IMR-90 (cell line): ENCODE results near the gene BCAS3. TPM values are rescaled to one million over a fixed set of nuclear protein-coding genes. Genes with fewer than 3 reads are reported as not detected.

Source experiments
- ATAC-seq: fragments of 200-7000 bp; cut with Tn5 transposase; 2 replicates; pipeline ENCODE4 v1.9.1; 2020; ENCODE audit warnings: low read depth, mild to moderate bottlenecking, moderate library complexity
- BruUV-seq: library from RNA; stranded (reverse); fragments of 400-500 nt; replicated peaks from 2 replicates; lab custom pipeline; 2021; lab: Mats Ljungman, UMichigan
- CTCF ChIA-PET: fragments of 300-600 bp; formaldehyde crosslinking; extraction: SDS; loops from one replicate; lab custom pipeline; 2021; ENCODE audit warnings: antibody characterized with exemption; lab: Yijun Ruan, JAX
- POLR2A ChIA-PET: fragments of 300-600 bp; sonication (Branson Sonifier 250); formaldehyde crosslinking; loops from one replicate; lab custom pipeline; 2022; ENCODE audit warnings: antibody characterized with exemption; ENCODE audit not compliant: unreplicated experiment; lab: Charles Lee
- DNase-seq: peaks from one replicate; pipeline ENCODE4 v3.0.0; 2013
- H2AFZ ChIP-seq: replicated peaks from 2 replicates; pipeline ENCODE3; 2013; ENCODE audit warnings: low read length, mild to moderate bottlenecking; ENCODE audit not compliant: poor library complexity
- H2AK5ac ChIP-seq: 2 replicates; pipeline ENCODE4 v1.6.1; 2013; ENCODE audit warnings: low read depth, low read length, inconsistent platforms
- H2AK9ac ChIP-seq: replicated peaks from 2 replicates; pipeline ENCODE3; 2013; ENCODE audit warnings: mild to moderate bottlenecking, low read depth, low read length, moderate library complexity; ENCODE audit not compliant: poor library complexity
- H2BK120ac ChIP-seq: 2 replicates; pipeline ENCODE4 v1.6.1; 2013; ENCODE audit warnings: low read depth, low read length, inconsistent platforms
- H2BK15ac ChIP-seq: 3 replicates; pipeline ENCODE4 v1.6.1; 2013; ENCODE audit warnings: low read depth, low read length, inconsistent platforms
- H2BK20ac ChIP-seq: 2 replicates; pipeline ENCODE4 v1.6.1; 2013; ENCODE audit warnings: low read depth, mild to moderate bottlenecking, inconsistent platforms, low read length, moderate library complexity
- H2BK5ac ChIP-seq: 2 replicates; pipeline ENCODE4 v1.6.1; 2013; ENCODE audit warnings: mild to moderate bottlenecking, low read depth, low read length, inconsistent platforms; ENCODE audit not compliant: poor library complexity, severe bottlenecking
- H3K14ac ChIP-seq: replicated peaks from 2 replicates; pipeline ENCODE4 v1.6.1; 2013; ENCODE audit warnings: low read depth, low read length, inconsistent platforms
- H3K18ac ChIP-seq: 2 replicates; pipeline ENCODE4 v1.6.1; 2013; ENCODE audit warnings: low read depth, low read length, control low read depth
- H3K23ac ChIP-seq: 2 replicates; pipeline ENCODE4 v1.6.1; 2013; ENCODE audit warnings: low read depth, low read length, inconsistent platforms
- H3K27ac ChIP-seq: 2 replicates; pipeline ENCODE4 v1.5.1; 2013; ENCODE audit warnings: mild to moderate bottlenecking, control low read depth, low read length; ENCODE audit not compliant: insufficient read depth
- H3K27me3 ChIP-seq: 2 replicates; pipeline ENCODE4 v1.6.1; 2013; ENCODE audit warnings: low read length; ENCODE audit not compliant: control insufficient read depth, insufficient read depth
- H3K36me3 ChIP-seq: 2 replicates; pipeline ENCODE4 v1.6.1; 2013; ENCODE audit warnings: low read length, mixed read lengths; ENCODE audit not compliant: control insufficient read depth, insufficient read depth
- H3K4ac ChIP-seq: 2 replicates; pipeline ENCODE4 v1.6.1; 2013; ENCODE audit warnings: low read depth, low read length, inconsistent platforms
- H3K4me1 ChIP-seq: 2 replicates; pipeline ENCODE4 v1.6.1; 2013; ENCODE audit warnings: low read length, mixed read lengths; ENCODE audit not compliant: control insufficient read depth, insufficient read depth
- H3K4me2 ChIP-seq: 2 replicates; pipeline ENCODE4 v1.6.1; 2013; ENCODE audit warnings: low read depth, mild to moderate bottlenecking, control low read depth, low read length, moderate library complexity
- H3K4me3 ChIP-seq: 2 replicates; pipeline ENCODE4 v1.5.1; 2013; ENCODE audit warnings: low read depth, mild to moderate bottlenecking, control low read depth, low read length, moderate library complexity; ENCODE audit not compliant: insufficient read depth
- H3K56ac ChIP-seq: 2 replicates; pipeline ENCODE4 v1.6.1; 2013; ENCODE audit warnings: low read length, inconsistent platforms; ENCODE audit not compliant: insufficient read depth; ENCODE audit errors: extremely low read depth
- H3K79me1 ChIP-seq, 2 experiments: 2 replicates each; pipeline ENCODE4 v1.6.1; 2013; ENCODE audit warnings: low read length in 2 of 2, inconsistent platforms in 1 of 2, low read depth in 1 of 2
- H3K9ac ChIP-seq: 2 replicates; pipeline ENCODE4 v1.6.1; 2013; ENCODE audit warnings: low read depth, low read length, control low read depth
- H3K9me1 ChIP-seq: 2 replicates; pipeline ENCODE4 v1.6.1; 2013; ENCODE audit warnings: low read length, inconsistent platforms; ENCODE audit not compliant: insufficient read depth
- H3K9me3 ChIP-seq: 2 replicates; pipeline ENCODE4 v1.6.1; 2013; ENCODE audit warnings: low read length; ENCODE audit not compliant: control insufficient read depth, insufficient read depth
- H4K20me1 ChIP-seq: 2 replicates; pipeline ENCODE4 v1.6.1; 2013; ENCODE audit warnings: low read length, inconsistent platforms; ENCODE audit not compliant: insufficient read depth
- H4K5ac ChIP-seq: 2 replicates; pipeline ENCODE4 v1.6.1; 2013; ENCODE audit warnings: mild to moderate bottlenecking, low read depth, low read length, control low read depth
- H4K8ac ChIP-seq, 2 experiments: 2 replicates each; pipeline ENCODE4 v1.6.1; 2013; ENCODE audit warnings: low read depth in 2 of 2, low read length in 2 of 2, control low read depth in 1 of 2, inconsistent platforms in 1 of 2
- H4K91ac ChIP-seq: 2 replicates; pipeline ENCODE4 v1.6.1; 2013; ENCODE audit warnings: low read depth, low read length, inconsistent platforms; ENCODE audit not compliant: insufficient read depth
- BHLHE40 ChIP-seq: fragments of 150-350 bp; IDR thresholded peaks from 2 replicates; pipeline ENCODE4 v1.6.1; 2016; ENCODE audit warnings: mild to moderate bottlenecking, low read depth, low read length
- CEBPB ChIP-seq: IDR thresholded peaks from 2 replicates; pipeline ENCODE4 v1.6.1; 2012; ENCODE audit warnings: low read depth, low read length, improper control_type of control experiment
- CHD1 ChIP-seq: IDR thresholded peaks from 2 replicates; pipeline ENCODE4 v1.6.1; 2012; ENCODE audit warnings: low read depth, low read length, improper control_type of control experiment
- FOS ChIP-seq: fragments of 150-350 bp; IDR thresholded peaks from 2 replicates; pipeline ENCODE4 v1.6.1; 2016; ENCODE audit warnings: low read depth, low read length
- MAFK ChIP-seq: IDR thresholded peaks from 2 replicates; pipeline ENCODE4 v1.6.1; 2012; ENCODE audit warnings: low read depth, low read length, improper control_type of control experiment
- POLR2A ChIP-seq: IDR thresholded peaks from 2 replicates; pipeline ENCODE4 v1.6.1; 2012; ENCODE audit warnings: mild to moderate bottlenecking, low read depth, low read length
- RAD21 ChIP-seq: IDR thresholded peaks from 2 replicates; pipeline ENCODE4 v1.6.1; 2012; ENCODE audit warnings: low read length, improper control_type of control experiment
- RCOR1 ChIP-seq: IDR thresholded peaks from 2 replicates; pipeline ENCODE4 v1.6.1; 2012; ENCODE audit warnings: mild to moderate bottlenecking, low read length, improper control_type of control experiment; ENCODE audit not compliant: insufficient replicate concordance
- RFX5 ChIP-seq: IDR thresholded peaks from 2 replicates; pipeline ENCODE4 v1.8.0; 2012; ENCODE audit warnings: low read depth, mild to moderate bottlenecking, low read length, moderate library complexity
- SMC3 ChIP-seq: fragments of 150-350 bp; IDR thresholded peaks from 2 replicates; pipeline ENCODE4 v1.6.1; 2016; ENCODE audit warnings: low read depth, mild to moderate bottlenecking, antibody characterized with exemption, low read length, moderate library complexity
- WGBS, 2 experiments: methylation state at CpG; one replicate each; pipeline versions ENCODE4 v1.1.5 to v1.1.7; 2013; ENCODE audit warnings: missing lambda C conversion rate in 2 of 2; ENCODE audit not compliant: insufficient read length in 1 of 2; ENCODE audit errors: extremely low coverage in 2 of 2; 5-methylcytosine and 5-hydroxymethylcytosine counted together
- dilution Hi-C: fragments of 300-500 bp; cut with HindIII; formaldehyde crosslinking; loops from one replicate; pipeline ENCODE4 v1.14.3; 2018; ENCODE audit warnings: low sequenced_read_pairs; ENCODE audit not compliant: unreplicated experiment
- in situ Hi-C: fragments of 300-500 bp; cut with MboI; formaldehyde crosslinking; loops from 3 replicates; pipeline ENCODE4 v1.14.3; 2019; ENCODE audit warnings: low sequenced_read_pairs, inconsistent platforms, mixed read lengths
- intact Hi-C: fragments of 100-400 bp; cut with micrococcal nuclease; formaldehyde crosslinking; loops from 2 replicates; pipeline ENCODE4 v1.10.0; 2022
- polyA plus RNA-seq, 3 experiments: library from polyadenylated mRNA; depleted of rRNA; stranded (reverse); fragments of >200 nt; gene quantifications; 2 replicates each; pipeline ENCODE4 v1.2.3, GENCODE V29; 2012; ENCODE audit warnings: low replicate concordance in 1 of 3
- total RNA-seq: library from RNA; depleted of rRNA; stranded (reverse); fragments of >200 nt; gene quantifications from 2 replicates; pipeline ENCODE4 v1.2.3, GENCODE V29; 2012
- TF ChIP-seq, protein P1 (sequence below): fragments of 150-350 bp; IDR thresholded peaks from 2 replicates; pipeline ENCODE4 v1.6.1; 2016; ENCODE audit warnings: low read depth, mild to moderate bottlenecking, low read length, moderate library complexity, borderline replicate concordance
- TF ChIP-seq, protein P2 (sequence below): conservative IDR thresholded peaks from 2 replicates; pipeline ENCODE4 v1.5.1; 2012; ENCODE audit warnings: mild to moderate bottlenecking, low read depth, low read length, improper control_type of control experiment
- TF ChIP-seq, protein P3 (sequence below): fragments of 150-350 bp; IDR thresholded peaks from 2 replicates; pipeline ENCODE4 v1.6.1; 2017; ENCODE audit warnings: mild to moderate bottlenecking, antibody characterized with exemption, low read length, low read depth

The BCAS3 gene
- total and polyA plus RNA-seq, 2 of the 4 experiments (the other 2 are of a cell fraction) = 6.3 to 27.1 TPM

DNA sequence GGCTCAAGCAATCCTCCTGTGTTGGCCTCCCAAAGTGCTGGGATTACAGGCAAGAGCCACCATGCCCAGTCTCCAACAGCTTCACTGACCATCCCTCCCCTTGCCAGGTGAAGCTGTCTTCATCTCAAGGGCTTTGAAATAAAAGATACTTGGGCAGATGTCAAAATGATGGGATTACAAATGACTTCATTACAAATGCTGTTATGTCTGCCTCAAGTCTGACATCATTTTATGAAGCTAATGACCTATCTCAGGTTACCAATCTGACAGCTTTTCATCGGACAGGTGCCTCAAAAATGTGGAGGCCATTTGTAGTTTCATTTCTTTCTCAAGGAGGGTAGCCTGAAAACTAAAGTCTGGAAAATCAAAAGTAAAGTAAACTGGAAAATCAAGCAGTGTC lies 398.3 kb downstream of the BCAS3 start:
- H3K4me3 ChIP-seq = no peak overlapping the region
- ChIA-PET CTCF (no interaction called here), POLR2A (no interaction called here)
- no peak overlapping the region for H3K9ac ChIP-seq
- no CpG with 5 or more reads among the region's 1 CpG for WGBS, 2 experiments
- no peak overlapping the region for H3K4me2 ChIP-seq
- no peak overlapping the region; the same call in 1 of the 2 replicates for H2BK120ac ChIP-seq
- no peak overlapping the region for H3K56ac ChIP-seq
- no peaks in the 10 kb centered on the region for H3K79me1 ChIP-seq
- no peak overlapping the region for H3K27ac ChIP-seq
- ATAC-seq = no peak
- H3K9me1 ChIP-seq = no peaks in the 10 kb centered on the region
- TF ChIP-seq CHD1 = no peak
- TF ChIP-seq MAFK = no peak
- TF ChIP-seq BHLHE40 = no peak
- no peak for TF ChIP-seq CEBPB
- no peak for TF ChIP-seq RFX5
- TF ChIP-seq, protein P1, sequence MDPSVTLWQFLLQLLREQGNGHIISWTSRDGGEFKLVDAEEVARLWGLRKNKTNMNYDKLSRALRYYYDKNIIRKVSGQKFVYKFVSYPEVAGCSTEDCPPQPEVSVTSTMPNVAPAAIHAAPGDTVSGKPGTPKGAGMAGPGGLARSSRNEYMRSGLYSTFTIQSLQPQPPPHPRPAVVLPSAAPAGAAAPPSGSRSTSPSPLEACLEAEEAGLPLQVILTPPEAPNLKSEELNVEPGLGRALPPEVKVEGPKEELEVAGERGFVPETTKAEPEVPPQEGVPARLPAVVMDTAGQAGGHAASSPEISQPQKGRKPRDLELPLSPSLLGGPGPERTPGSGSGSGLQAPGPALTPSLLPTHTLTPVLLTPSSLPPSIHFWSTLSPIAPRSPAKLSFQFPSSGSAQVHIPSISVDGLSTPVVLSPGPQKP = no peak
- no peak for TF ChIP-seq POLR2A
- TF ChIP-seq, protein P2, sequence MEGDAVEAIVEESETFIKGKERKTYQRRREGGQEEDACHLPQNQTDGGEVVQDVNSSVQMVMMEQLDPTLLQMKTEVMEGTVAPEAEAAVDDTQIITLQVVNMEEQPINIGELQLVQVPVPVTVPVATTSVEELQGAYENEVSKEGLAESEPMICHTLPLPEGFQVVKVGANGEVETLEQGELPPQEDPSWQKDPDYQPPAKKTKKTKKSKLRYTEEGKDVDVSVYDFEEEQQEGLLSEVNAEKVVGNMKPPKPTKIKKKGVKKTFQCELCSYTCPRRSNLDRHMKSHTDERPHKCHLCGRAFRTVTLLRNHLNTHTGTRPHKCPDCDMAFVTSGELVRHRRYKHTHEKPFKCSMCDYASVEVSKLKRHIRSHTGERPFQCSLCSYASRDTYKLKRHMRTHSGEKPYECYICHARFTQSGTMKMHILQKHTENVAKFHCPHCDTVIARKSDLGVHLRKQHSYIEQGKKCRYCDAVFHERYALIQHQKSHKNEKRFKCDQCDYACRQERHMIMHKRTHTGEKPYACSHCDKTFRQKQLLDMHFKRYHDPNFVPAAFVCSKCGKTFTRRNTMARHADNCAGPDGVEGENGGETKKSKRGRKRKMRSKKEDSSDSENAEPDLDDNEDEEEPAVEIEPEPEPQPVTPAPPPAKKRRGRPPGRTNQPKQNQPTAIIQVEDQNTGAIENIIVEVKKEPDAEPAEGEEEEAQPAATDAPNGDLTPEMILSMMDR = no peak
- no peak for TF ChIP-seq FOS
- TF ChIP-seq SMC3 = no peak
- no peak for TF ChIP-seq RCOR1
- TF ChIP-seq, protein P3, sequence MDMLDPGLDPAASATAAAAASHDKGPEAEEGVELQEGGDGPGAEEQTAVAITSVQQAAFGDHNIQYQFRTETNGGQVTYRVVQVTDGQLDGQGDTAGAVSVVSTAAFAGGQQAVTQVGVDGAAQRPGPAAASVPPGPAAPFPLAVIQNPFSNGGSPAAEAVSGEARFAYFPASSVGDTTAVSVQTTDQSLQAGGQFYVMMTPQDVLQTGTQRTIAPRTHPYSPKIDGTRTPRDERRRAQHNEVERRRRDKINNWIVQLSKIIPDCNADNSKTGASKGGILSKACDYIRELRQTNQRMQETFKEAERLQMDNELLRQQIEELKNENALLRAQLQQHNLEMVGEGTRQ = no peak
- TF ChIP-seq RAD21 = no peak
- dilution Hi-C loops = no loop called here
- H3K4ac ChIP-seq = no peak overlapping the region
- H3K4me1 ChIP-seq = peaks cover 4% of the 10 kb centered on the region
- intact Hi-C loops = no loop called here
- no peak overlapping the region for H4K5ac ChIP-seq
- H2BK5ac ChIP-seq = no peak overlapping the region
- H4K20me1 ChIP-seq = no peaks in the 10 kb centered on the region
- H3K36me3 ChIP-seq = no peaks in the 10 kb centered on the region
- H2AFZ ChIP-seq = no peak overlapping the region
- no peak overlapping the region for H2BK20ac ChIP-seq
- no peak overlapping the region for H2AK9ac ChIP-seq
- in situ Hi-C loops = no loop called here
- no peak overlapping the region for H4K8ac ChIP-seq
- no peaks in the 10 kb centered on the region for H3K9me3 ChIP-seq
- H3K27me3 ChIP-seq = no peaks in the 10 kb centered on the region
- H3K23ac ChIP-seq = no peak overlapping the region
- no peak overlapping the region; the same call in 2 of the 3 replicates for H2BK15ac ChIP-seq
- H2AK5ac ChIP-seq = no peak overlapping the region
- H3K18ac ChIP-seq = no peak overlapping the region
- no peak overlapping the region for H3K14ac ChIP-seq
- no TSS peak for BruUV-seq
- H4K91ac ChIP-seq = no peak overlapping the region
- no peak for DNase-seq
